HEK293T (cell line): ENCODE measurements around the gene PLBD1.

Experiments
- CTCF ChIA-PET: fragments of 350-600 bp; formaldehyde crosslinking; extraction: SDS; loops from one replicate; lab custom pipeline; 2021; ENCODE audit warnings: antibody characterized with exemption, inconsistent platforms; lab: Yijun Ruan, JAX
- POLR2A ChIA-PET: fragments of 350-600 bp; formaldehyde crosslinking; extraction: SDS; loops from one replicate; lab custom pipeline; 2020; ENCODE audit warnings: antibody characterized with exemption, inconsistent platforms; lab: Yijun Ruan, JAX
- DNase-seq: peaks from one replicate; pipeline ENCODE4 v3.0.0; 2012; ENCODE audit warnings: mixed read lengths; ENCODE audit errors: extremely low spot score
- ARNT ChIP-seq: fragments of 450-650 bp; IDR thresholded peaks from 2 replicates; pipeline ENCODE4 v1.6.1; 2017; ENCODE audit warnings: mild to moderate bottlenecking
- BHLHE40 ChIP-seq: fragments of 450-650 bp; IDR thresholded peaks from 2 replicates; pipeline ENCODE4 v1.6.1; 2016; ENCODE audit warnings: mild to moderate bottlenecking, moderate library complexity, borderline replicate concordance
- CTBP1 ChIP-seq: fragments of 450-650 bp; IDR thresholded peaks from 2 replicates; pipeline ENCODE4 v1.6.1; 2016; ENCODE audit warnings: borderline replicate concordance
- ELF4 ChIP-seq: fragments of 450-650 bp; IDR thresholded peaks from 2 replicates; pipeline ENCODE4 v1.6.1; 2017; ENCODE audit warnings: antibody characterized with exemption
- FOXA1 ChIP-seq: fragments of 450-650 bp; IDR thresholded peaks from 2 replicates; pipeline ENCODE4 v1.6.1; 2016; ENCODE audit warnings: mild to moderate bottlenecking
- FOXK2 ChIP-seq: fragments of 450-650 bp; IDR thresholded peaks from 2 replicates; pipeline ENCODE4 v1.6.1; 2016; ENCODE audit warnings: mild to moderate bottlenecking
- FOXM1 ChIP-seq: fragments of 450-650 bp; IDR thresholded peaks from 2 replicates; pipeline ENCODE4 v1.6.1; 2017; ENCODE audit warnings: mild to moderate bottlenecking, borderline replicate concordance
- HDGF ChIP-seq: fragments of 450-650 bp; IDR thresholded peaks from 2 replicates; pipeline ENCODE4 v1.6.1; 2017; ENCODE audit warnings: antibody characterized with exemption, borderline replicate concordance
- L3MBTL2 ChIP-seq: fragments of 450-650 bp; conservative IDR thresholded peaks from 2 replicates; pipeline ENCODE4 v1.6.1; 2016; ENCODE audit warnings: mild to moderate bottlenecking
- LEF1 ChIP-seq: fragments of 450-650 bp; IDR thresholded peaks from 2 replicates; pipeline ENCODE4 v1.6.1; 2017; ENCODE audit warnings: mild to moderate bottlenecking, borderline replicate concordance
- NFRKB ChIP-seq: fragments of 450-650 bp; IDR thresholded peaks from 2 replicates; pipeline ENCODE4 v1.6.1; 2016; ENCODE audit warnings: mild to moderate bottlenecking, moderate library complexity
- PKNOX1 ChIP-seq: fragments of 450-650 bp; IDR thresholded peaks from 2 replicates; pipeline ENCODE4 v1.6.1; 2016
- SP1 ChIP-seq: fragments of 450-650 bp; IDR thresholded peaks from 2 replicates; pipeline ENCODE4 v1.6.1; 2017
- SUZ12 ChIP-seq: fragments of 450-650 bp; IDR thresholded peaks from 2 replicates; pipeline ENCODE4 v1.6.1; 2016; ENCODE audit warnings: mild to moderate bottlenecking
- TARDBP ChIP-seq: fragments of 450-650 bp; IDR thresholded peaks from 2 replicates; pipeline ENCODE4 v1.6.1; 2016
- ZNF384 ChIP-seq: fragments of 450-650 bp; IDR thresholded peaks from 2 replicates; pipeline ENCODE4 v1.6.1; 2016

PLBD1 gene

GRCh38 chr12:14591719-14592118 is 24.0 kb upstream of the PLBD1 start:
- CTCF ChIA-PET, result no interaction called here
- POLR2A ChIA-PET, result no interaction called here
- no peak for TF ChIP-seq HDGF
- no peak for TF ChIP-seq ARNT
- no peak for TF ChIP-seq PKNOX1
- TF ChIP-seq LEF1, result no peak
- TF ChIP-seq ELF4, result no peak
- no peak for TF ChIP-seq ZNF384
- TF ChIP-seq TARDBP, result no peak
- no peak for TF ChIP-seq FOXM1
- no peak for TF ChIP-seq NFRKB
- TF ChIP-seq CTBP1, result no peak
- TF ChIP-seq SP1, result no peak
- no peak for TF ChIP-seq BHLHE40
- no peak for TF ChIP-seq FOXA1
- TF ChIP-seq L3MBTL2, result no peak
- no peak for TF ChIP-seq FOXK2
- TF ChIP-seq SUZ12, result no peak
- no peak for DNase-seq

GRCh38 chr12:14589169-14590004 is 21.7 kb upstream of the PLBD1 start:
- CTCF ChIA-PET, result no interaction called here
- no peak for DNase-seq
- POLR2A ChIA-PET, result no interaction called here
- TF ChIP-seq TARDBP, result no peak
- TF ChIP-seq L3MBTL2, result no peak
- TF ChIP-seq ELF4, result no peak
- no peak for TF ChIP-seq FOXK2
- no peak for TF ChIP-seq LEF1
- TF ChIP-seq ZNF384, result no peak
- TF ChIP-seq PKNOX1, result no peak
- TF ChIP-seq FOXA1, result no peak
- TF ChIP-seq SP1, result no peak
- TF ChIP-seq SUZ12, result no peak
- TF ChIP-seq HDGF, result no peak
- no peak for TF ChIP-seq NFRKB
- no peak for TF ChIP-seq CTBP1
- TF ChIP-seq ARNT, result no peak
- TF ChIP-seq FOXM1, result no peak

GRCh38 chr12:14588571-14588970 is 20.9 kb upstream of the PLBD1 start:
- TF ChIP-seq HDGF (no peak), BHLHE40 (no peak), NFRKB (no peak), ZNF384 (no peak), TARDBP (no peak), FOXM1 (no peak), SUZ12 (no peak), PKNOX1 (no peak), FOXA1 (no peak), SP1 (no peak), CTBP1 (no peak), LEF1 (no peak), ELF4 (no peak), ARNT (no peak), FOXK2 (no peak), L3MBTL2 (no peak)
- no peak for DNase-seq
- ChIA-PET POLR2A (no interaction called here), CTCF (no interaction called here)

GRCh38 chr12:14578646-14579045 is 11.0 kb upstream of the PLBD1 start:
- POLR2A ChIA-PET, result no interaction called here
- TF ChIP-seq FOXM1, result no peak
- no peak for TF ChIP-seq ZNF384
- TF ChIP-seq FOXA1, result no peak
- no peak for TF ChIP-seq TARDBP
- no peak for TF ChIP-seq ELF4
- no peak for TF ChIP-seq L3MBTL2
- TF ChIP-seq SP1, result no peak
- TF ChIP-seq HDGF, result no peak
- TF ChIP-seq BHLHE40, result no peak
- TF ChIP-seq LEF1, result no peak
- no peak for TF ChIP-seq FOXK2
- no peak for DNase-seq

GRCh38 chr12:14577344-14577743 is 9.7 kb upstream of the PLBD1 start:
- TF ChIP-seq SP1 (no peak), FOXM1 (no peak), NFRKB (no peak), SUZ12 (no peak), FOXK2 (no peak), ELF4 (no peak), L3MBTL2 (no peak), FOXA1 (no peak), TARDBP (no peak), LEF1 (no peak), CTBP1 (no peak), ZNF384 (no peak), ARNT (no peak), PKNOX1 (no peak), HDGF (no peak), BHLHE40 (no peak)
- ChIA-PET CTCF (interaction anchor here (0.7 kb wide), 1 partner anchor 245 kb away, joined by 5 read pairs; no protein-coding TSS in a partner anchor), POLR2A (no interaction called here)
- DNase-seq, result no peak

More at GRCh38 chr12:14578646-14579045, 11.0 kb upstream of the PLBD1 start:
- CTCF ChIA-PET, result no interaction called here
